ENCODE data around the gene TNKS1BP1.

DNA sequence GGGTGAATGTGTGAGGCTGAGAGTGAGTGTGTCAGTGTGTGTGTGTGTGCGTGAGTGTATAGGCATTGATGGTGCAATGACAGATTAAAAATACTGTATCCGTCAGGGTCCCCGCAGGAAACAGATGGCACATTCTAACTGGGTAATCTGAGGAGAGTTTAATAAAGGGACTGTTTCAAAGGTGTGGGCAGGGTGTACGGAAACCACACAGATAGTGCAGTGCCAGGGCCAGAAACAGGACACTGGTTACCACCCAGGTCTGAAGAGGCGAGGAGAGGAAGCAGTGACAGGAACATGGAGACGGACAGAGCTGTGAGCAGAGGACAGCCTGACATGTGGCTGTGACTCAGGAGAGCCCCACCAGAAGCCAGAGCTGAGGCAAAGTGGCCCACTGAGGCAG is 29.9 kb upstream of the TNKS1BP1 start:
- TF ChIP-seq GATA2 (IDR thresholded peaks at IDR 0.05; ENCODE audit: low read depth, low read length), result no peak
- TF ChIP-seq GATA3 (IDR thresholded peaks at IDR 0.05; ENCODE audit: low read depth, low read length), result no peak

Data from SH-SY5Y (cell line).